GM06990 (cell line): ENCODE results near the gene ST8SIA1.

ENCODE experiments used
- DNase-seq: peaks from one replicate; pipeline ENCODE4 v3.0.0-alpha.2; 2011; ENCODE audit not compliant: insufficient read length; ENCODE audit errors: extremely low read depth
- H3K27me3 ChIP-seq: replicated peaks from 2 replicates; pipeline ENCODE4 v1.6.0; 2011; ENCODE audit warnings: low read length; ENCODE audit not compliant: control insufficient read depth, insufficient read depth
- H3K36me3 ChIP-seq: 2 replicates; pipeline ENCODE4 v1.5.1; 2011; ENCODE audit warnings: low read length; ENCODE audit not compliant: control insufficient read depth, insufficient read depth
- H3K4me3 ChIP-seq: replicated peaks from 2 replicates; pipeline ENCODE4 v1.5.1; 2011; ENCODE audit warnings: low read depth, mild to moderate bottlenecking, control low read depth, low read length
- CTCF ChIP-seq: IDR thresholded peaks from 2 replicates; pipeline ENCODE4 v1.5.1; 2011; ENCODE audit warnings: low read length, control low read depth, mild to moderate bottlenecking, inconsistent platforms; ENCODE audit not compliant: insufficient read depth, poor library complexity, severe bottlenecking

Gene ST8SIA1

GRCh38 chr12:22329621-22330020 is 4.9 kb downstream of the ST8SIA1 start:
- Histone ChIP-seq H3K36me3 (no peaks in the 10 kb centered on the region), H3K27me3 (no peaks in the 10 kb centered on the region; the same call in 1 of the 2 replicates), H3K4me3 (no peak overlapping the region)
- TF ChIP-seq CTCF, result no peak
- DNase-seq, result no peak

- Histone ChIP-seq H3K36me3 (no peaks in the 10 kb centered on the region), H3K27me3 (no peaks in the 10 kb centered on the region; the same call in 1 of the 2 replicates), H3K4me3 (no peak overlapping the region)
- DNase-seq, result no peak
- TF ChIP-seq CTCF, result no peak
Observed at GRCh38 chr12:22325218-22325617, 9.3 kb downstream of the ST8SIA1 start.

DNA sequence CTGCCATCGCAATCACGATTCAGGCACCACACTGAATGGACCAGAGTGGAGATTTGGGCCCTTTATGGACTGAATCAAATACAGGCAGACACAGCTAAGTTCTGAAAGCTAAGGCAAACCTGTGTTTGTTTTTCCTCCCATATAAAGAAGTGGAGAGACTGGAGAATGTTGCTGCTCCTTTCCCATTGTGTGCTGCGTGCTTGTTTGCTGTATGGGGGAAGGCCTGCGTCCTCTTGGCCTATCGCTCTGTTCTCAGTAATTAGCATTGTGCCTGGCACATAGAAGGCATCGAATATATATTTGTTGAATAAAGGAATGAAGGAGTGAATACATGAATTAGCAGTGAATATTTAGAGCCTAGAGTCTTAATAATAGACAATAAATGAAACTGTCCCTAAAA is 12.4 kb downstream of the ST8SIA1 start:
- no peak for TF ChIP-seq CTCF
- no peak for DNase-seq
- no peak overlapping the region for H3K4me3 ChIP-seq
- H3K27me3 ChIP-seq, result no peaks in the 10 kb centered on the region; the same call in none of the 2 replicates
- no peaks in the 10 kb centered on the region for H3K36me3 ChIP-seq

- H3K27me3 ChIP-seq, result no peaks in the 10 kb centered on the region; the same call in none of the 2 replicates
- no peak for TF ChIP-seq CTCF
- H3K4me3 ChIP-seq, result no peak overlapping the region
- no peaks in the 10 kb centered on the region for H3K36me3 ChIP-seq
- no peak for DNase-seq
Observed at GRCh38 chr12:22321638-22322037, 12.9 kb downstream of the ST8SIA1 start.

DNA sequence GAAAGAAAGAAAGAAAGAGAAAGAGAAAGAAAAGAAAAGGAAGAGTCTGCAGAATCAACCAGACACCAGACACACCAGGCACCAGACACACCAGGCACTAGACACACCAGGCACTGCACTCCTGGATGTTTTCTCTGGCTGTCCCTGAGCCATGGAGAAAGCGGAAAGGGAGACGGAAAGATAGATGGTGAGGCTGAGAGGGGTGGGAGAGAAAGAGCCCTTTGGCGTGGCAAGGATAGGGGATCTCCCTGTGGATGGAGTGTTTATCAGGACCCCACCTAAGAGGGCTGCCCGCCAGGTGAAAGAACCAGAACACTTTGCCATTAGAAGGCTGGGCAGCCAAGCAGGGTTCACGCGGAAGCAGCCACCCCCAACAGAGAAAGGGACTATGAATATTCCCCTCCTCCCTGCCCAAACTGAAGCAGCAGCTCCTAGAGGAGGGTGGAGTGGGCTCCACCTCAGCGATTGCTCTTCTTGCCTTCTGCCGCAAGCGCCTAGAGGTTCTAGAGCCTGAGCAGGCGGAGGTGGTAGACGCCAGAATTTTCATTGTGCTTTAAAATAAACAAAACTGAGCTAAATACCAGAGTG is 13.4 kb downstream of the ST8SIA1 start:
- Histone ChIP-seq H3K27me3 (no peaks in the 10 kb centered on the region; the same call in none of the 2 replicates), H3K4me3 (no peak overlapping the region), H3K36me3 (no peaks in the 10 kb centered on the region)
- DNase-seq, result no peak
- TF ChIP-seq CTCF, result no peak
